EH (cell line): ENCODE results near the gene CPNE6.

Experiments
- DNase-seq: peaks from one replicate; pipeline ENCODE4 v3.0.0-alpha.2; 2015; ENCODE audit warnings: low read depth

CPNE6 gene

GRCh38 chr14:24054646-24055045 is 16.7 kb upstream of the CPNE6 start:
- no peak for DNase-seq

- DNase-seq = no peak
These were observed 15.2 kb upstream of the CPNE6 start for GRCh38 chr14:24055971-24056799.

DNA sequence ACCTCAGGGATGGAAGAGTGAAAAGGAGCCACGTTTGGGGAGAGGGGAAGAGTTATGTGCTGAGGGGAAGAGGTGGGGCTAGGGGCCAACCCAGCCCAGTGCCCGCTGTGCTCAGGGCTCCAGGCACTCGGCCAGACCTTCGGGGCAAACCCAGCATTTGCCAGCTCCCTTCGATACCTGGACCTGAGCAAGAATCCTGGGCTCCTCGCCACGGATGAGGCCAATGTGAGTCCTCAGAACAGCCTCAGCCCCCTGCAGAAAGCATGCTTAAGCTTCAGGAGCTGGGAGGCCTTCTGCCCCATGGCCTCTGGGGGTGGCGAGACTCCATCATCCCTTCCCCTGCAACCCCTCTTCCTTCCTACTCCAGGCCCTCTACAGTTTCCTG is 14.6 kb upstream of the CPNE6 start:
- DNase-seq = no peak

DNA sequence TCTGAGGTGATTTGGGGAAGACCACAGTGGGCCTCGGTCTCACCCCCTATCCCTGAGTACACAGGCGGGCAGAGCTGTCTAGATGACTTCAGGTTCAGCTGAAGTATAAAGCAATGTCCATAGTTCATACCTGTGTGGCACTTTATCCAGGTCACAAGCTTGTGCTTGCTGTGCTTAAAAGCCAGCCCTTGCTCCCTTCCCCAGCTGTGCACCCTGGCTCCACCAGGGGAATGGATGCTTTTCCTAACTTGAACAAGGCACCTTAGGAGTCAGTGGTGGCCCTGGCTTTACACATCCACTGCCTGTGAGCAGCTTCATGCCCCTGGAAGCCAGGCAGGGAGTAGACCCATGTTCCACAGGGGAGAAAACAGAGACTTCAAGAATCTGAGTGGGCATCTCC is 14.1 kb upstream of the CPNE6 start:
- no peak for DNase-seq

GRCh38 chr14:24057867-24058259 is 13.5 kb upstream of the CPNE6 start:
- DNase-seq = no peak

- DNase-seq = peak; percentile 76
These were observed 13.0 kb upstream of the CPNE6 start for GRCh38 chr14:24058260-24058950.

DNA sequence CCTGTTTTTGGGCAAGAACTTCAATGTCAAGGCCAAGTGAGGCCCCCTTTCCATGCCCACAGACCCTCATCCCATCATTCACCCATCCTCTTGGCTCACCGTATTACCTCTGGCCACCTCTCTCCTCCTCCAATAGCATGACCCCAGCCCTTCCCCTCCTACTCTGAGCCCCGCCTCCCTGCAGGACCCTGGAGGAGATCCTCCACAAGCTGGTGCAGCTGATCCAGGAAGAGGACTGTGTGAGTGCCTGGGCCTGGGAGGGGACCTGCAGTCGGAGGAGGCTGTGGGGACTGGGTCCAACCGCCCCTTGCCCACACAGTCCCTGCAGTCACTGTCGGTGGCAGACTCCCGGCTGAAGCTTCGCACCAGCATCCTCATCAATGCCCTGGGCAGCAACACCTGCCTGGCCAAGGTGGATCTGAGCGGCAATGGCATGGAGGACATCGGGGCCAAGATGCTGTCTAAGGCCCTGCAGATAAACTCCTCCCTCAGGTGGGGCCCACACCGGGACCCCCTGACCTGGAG is 12.3 kb upstream of the CPNE6 start:
- no peak for DNase-seq

GRCh38 chr14:24059841-24060388 is 11.4 kb upstream of the CPNE6 start:
- DNase-seq = no peak

- no peak for DNase-seq
These were observed 10.9 kb upstream of the CPNE6 start for GRCh38 chr14:24060443-24060842.

DNA sequence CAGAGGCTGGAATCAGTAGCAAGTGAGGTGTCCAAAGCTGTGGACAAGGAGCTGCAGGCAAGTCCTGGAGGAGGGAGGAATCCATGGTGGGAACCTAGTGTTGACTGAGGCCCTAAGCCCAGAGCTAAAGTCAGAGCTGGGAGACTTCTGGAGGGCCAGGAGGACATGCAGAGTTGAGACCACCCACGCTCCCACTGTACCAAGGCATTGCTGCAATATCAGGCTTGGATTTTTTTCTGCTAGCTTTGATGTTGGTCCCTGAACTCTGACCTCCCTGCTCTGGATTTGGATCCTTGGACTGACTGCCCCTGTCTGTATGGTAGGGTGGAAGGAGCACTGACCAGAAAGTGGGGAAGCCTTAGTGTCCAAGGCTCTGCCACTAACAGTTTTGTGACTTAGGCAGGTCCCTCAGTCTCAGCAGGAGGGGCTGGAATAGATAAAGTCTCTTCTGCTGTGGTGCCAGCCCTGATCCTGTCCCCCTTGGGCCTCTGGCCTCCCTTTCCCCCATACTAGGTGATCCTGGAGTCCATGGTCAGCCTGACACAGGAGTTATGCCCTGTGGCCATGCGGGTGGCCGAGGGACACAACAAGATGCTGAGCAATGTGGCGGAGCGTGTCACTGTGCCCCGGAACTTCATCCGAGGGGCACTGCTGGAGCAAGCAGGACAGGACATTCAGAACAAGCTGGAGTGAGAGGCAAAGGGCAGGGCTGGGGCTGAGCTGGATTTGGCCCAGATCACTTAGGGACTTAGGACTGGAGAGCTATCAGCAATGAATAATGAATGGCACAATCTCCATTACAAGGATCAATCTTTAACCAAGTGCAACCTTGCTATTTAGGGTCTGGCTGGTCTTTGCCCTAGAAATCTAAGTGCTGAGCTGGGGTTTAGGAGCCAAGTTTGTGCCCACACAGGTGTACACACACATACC is 10.1 kb upstream of the CPNE6 start:
- DNase-seq = no peak

GRCh38 chr14:24062216-24062980 is 9.0 kb upstream of the CPNE6 start:
- DNase-seq = no peak

GRCh38 chr14:24063263-24063836 is 8.0 kb upstream of the CPNE6 start:
- no peak for DNase-seq

- DNase-seq = no peak
These were observed 7.1 kb upstream of the CPNE6 start for GRCh38 chr14:24064091-24064795.

DNA sequence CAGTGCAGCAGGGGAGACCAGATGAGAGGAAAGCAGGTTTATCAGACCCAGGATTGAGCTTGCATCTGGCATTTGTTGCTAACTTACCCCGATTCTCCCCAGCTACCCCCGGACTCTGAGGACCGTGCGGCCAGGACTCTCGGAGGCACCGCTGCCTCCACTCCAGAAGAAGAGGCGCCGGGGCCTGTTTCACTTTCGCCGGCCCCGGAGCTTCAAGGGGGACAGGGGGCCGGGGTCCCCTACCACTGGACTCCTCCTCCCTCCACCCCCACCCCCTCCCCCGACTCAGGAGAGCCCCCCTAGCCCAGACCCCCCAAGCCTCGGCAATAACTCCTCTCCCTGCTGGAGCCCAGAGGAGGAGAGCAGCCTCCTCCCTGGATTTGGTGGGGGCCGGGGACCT is 6.5 kb upstream of the CPNE6 start:
- DNase-seq = no peak

DNA sequence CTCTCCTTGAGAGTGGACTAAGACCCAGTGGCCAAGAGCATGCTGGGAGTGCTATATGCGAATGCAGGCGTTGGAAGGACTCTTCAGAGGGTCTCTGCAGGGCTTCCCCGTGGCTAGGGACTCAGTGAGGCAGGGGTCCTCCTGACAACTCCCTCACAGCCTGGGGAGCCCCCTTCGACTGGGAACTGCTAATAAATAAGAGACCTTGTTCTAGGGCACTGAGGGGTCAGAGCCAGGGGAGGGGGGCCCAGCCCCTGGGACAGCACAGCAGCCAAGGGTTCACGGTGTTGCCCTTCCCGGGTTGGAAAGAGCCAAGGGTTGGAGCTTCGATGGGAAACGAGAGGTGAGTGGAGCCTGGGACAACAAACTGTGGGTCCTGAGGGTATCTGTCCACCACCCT is 6.0 kb upstream of the CPNE6 start:
- DNase-seq = no peak

DNA sequence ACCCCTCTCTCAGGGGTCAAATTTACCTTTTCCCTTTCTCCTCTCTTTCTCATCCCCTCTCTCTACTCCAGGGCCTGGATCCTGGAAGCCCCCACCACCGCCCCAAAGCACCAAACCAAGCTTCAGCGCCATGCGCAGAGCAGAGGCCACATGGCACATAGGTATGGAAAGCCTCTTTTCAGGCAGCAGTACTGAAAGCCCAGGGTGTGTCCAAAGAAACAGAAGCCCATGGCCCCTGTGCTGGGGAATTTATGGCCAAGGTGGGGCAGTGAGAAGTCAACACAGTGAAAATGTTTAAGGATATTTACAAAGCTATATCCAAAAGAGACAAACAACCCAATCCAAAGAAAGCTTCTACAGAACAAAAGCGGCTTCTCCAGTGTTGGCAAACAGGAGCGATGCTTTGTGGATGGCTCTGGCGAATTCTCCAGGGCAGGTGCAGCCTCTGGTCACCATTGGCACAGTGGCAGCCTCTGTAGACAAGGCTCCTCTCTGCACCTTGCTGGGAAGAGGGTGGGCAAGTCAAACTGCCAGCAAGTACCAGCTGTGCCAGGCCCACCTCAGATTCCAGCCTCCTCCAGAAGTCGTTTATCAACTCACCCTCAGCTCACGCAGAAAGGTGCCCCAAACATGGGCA is 4.7 kb upstream of the CPNE6 start:
- DNase-seq = no peak

- no peak for DNase-seq
These were observed 4.0 kb upstream of the CPNE6 start for GRCh38 chr14:24067133-24068082.

GRCh38 chr14:24068711-24069410 is 2.5 kb upstream of the CPNE6 start:
- no peak for DNase-seq
